Measurements from ENCODE around the gene ATXN7.

Gene ATXN7

GRCh38 chr3:63936925-63937324, 73.3 kb downstream of the ATXN7 start:
- DNase-seq (ENCODE audit: low read depth in 2 of 2) = no peak

DNA sequence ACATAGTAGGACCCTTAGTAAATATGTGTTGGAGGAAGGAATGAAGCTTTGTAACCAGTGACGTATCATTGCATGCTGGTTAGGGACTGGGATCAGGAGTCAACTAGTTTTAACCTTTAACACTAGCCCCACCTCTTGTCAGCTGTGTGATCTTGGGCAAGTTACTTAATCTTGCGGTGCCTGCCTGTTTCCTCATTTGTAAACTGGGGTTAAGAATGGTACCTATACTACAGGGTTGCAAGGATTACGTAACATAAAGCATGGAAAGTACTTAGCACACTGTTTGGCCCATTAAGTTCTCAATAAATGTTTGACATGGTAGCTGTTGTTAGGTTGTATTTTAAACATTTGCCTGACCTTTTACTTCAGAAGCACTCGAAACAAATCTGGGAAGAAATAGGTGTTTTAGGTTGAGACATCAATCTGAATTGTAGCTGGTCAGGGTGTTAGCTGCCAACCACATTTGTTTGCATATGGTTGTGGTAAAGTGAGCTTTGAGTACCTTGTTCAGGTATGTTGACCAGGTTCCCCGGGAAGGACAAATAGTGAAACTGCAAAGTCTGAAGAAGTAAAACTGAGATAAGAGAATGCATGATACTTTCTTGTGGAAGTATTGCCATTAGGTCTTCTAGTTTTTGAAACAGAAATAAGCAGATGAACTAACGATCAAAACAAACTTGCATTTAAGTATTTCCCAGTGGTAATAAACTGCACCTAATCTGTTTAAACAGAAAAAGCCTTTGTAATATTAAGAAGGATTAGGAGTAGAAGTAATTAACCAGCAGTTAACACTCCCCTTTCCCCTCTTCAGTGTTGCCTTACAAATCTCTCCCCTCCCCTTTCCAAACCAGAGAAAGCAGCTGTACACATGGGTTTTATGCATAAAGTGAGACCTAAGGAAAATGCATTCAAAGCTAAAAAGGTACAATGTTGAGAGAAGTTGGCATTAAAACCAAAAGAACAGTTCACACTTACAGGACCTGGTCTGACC, 74.3 kb downstream of the ATXN7 start:
- no peak for DNase-seq (ENCODE audit: low read depth in 2 of 2)

DNA sequence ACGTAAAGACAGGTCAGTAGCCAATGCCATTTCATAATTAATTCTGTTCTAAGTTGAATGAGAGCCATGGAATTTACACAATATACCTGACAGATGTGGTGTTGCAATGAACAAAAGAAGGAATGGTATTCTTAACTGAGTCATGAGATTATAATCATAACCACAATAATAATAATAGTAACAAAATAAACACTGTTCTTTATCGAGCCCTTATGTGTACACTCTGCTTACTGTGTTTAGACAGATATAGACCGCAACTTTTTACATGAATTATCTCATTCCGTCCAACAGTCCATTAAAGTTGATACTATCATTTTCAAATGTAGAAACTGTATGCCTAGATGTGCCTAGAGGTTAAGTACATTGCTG, 76.7 kb downstream of the ATXN7 start:
- peak in 1 of 2 experiments; percentile 29 for DNase-seq (ENCODE audit: low read depth in 2 of 2)

- DNase-seq (ENCODE audit: low read depth in 2 of 2) = no peak
Observed at GRCh38 chr3:63942528-63942927, 78.9 kb downstream of the ATXN7 start.

- no peak for DNase-seq (ENCODE audit: low read depth in 2 of 2)
Observed at GRCh38 chr3:63943678-63944077, 80.0 kb downstream of the ATXN7 start.

- DNase-seq (ENCODE audit: low read depth in 2 of 2) = no peak
Observed at GRCh38 chr3:63945558-63946096, 82.0 kb downstream of the ATXN7 start.

DNA sequence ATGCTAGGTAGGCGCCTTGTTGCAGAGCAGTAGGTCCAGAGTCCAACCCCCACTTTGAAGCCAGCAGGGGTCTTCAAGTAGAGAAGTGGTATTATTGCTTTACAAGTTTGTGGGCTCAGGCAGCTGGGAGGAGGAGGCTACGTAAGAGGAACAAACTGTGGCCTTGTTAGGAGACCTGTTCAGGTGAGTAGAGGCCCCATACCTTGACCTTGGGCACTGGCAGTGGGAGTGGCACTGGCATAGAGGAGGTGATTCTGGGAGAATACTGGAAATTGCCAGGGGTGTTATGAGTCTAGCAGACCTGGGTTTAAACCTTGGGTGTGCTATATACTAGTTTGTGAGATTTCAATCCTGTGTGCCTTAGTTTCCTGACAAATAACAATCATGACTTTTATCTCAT, 83.1 kb downstream of the ATXN7 start:
- DNase-seq (ENCODE audit: low read depth in 2 of 2) = no peak

DNA sequence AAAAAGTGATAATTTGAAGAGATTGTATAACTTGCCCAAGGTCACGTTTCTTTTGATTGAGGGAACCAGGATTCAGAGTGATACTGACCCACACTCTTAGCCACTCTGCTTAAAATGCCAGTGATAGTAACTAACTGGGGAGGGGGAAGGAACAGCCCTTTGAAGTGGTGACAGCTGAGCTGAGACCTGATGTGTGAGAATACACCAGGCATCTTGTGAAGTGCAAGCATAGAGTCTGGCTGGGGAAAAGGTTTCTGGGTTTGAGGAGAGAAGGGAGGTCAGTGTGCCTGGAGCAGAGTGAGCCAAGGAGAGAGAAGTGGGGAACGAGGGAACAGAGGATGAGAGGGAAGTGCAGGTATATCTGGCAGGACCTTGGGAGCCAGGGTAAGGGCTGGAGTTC, 83.9 kb downstream of the ATXN7 start:
- no peak for DNase-seq (ENCODE audit: low read depth in 2 of 2)

DNA sequence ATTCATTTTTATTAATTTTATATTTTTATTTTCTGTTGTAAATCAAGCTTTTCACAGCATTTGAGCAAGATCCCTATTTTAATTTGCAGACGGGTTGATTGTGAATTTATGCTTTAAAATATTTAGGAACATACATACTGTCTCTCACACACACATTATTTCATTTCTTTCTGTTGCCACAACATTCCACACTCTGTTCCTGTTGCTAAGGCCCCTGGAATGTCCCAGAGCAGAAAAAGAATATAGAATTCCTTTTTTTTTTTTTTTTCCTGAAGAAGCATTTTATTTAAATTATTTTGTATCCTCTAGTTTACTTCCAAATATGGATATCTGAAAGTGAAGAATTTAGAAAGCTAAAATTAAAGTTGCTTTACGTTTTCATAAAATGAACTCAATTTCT, 85.3 kb downstream of the ATXN7 start:
- peak; percentile 64 to 66 for DNase-seq (ENCODE audit: low read depth in 2 of 2)

GRCh38 chr3:63950698-63951097, 87.0 kb downstream of the ATXN7 start:
- no peak for DNase-seq (ENCODE audit: low read depth in 2 of 2)

- DNase-seq (ENCODE audit: low read depth in 2 of 2) = no peak
Observed at GRCh38 chr3:63951492-63952247, 88.0 kb downstream of the ATXN7 start.

GRCh38 chr3:63952248-63952594, 88.6 kb downstream of the ATXN7 start:
- no peak for DNase-seq (ENCODE audit: low read depth in 2 of 2)

- DNase-seq (ENCODE audit: low read depth in 2 of 2) = no peak
Observed at GRCh38 chr3:63954182-63954581, 90.5 kb downstream of the ATXN7 start.

DNA sequence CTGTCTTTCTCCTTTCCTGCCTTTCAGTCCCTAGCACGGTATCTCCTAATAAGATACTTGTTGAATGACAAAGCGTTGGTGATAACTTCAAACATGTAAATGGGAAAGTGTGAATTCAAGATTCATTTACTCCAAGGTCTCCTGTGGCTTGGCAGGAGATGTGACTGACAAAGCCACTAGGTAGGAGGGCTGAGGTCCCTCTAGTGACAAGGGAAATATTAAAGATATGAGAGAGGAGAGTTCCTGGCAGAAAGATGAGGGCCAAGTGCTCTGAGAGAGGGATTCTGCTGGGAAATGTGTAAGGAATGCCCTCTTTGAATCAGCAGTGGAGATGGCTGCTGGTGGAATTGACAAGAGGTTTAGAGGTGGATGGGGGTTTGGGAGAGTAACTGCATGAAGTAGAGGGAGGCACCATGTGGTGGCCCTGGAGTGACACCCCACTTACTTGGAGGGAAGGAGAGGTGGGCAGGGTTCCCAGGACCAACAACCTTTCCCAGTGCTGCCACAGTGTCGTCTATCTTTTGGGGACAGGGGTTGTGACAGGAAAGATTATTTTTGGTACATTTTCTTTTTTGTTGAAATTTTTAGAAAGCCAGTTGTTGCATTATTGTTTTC, 91.5 kb downstream of the ATXN7 start:
- no peak for DNase-seq (ENCODE audit: low read depth in 2 of 2)

GRCh38 chr3:63955830-63956545, 92.3 kb downstream of the ATXN7 start:
- DNase-seq (ENCODE audit: low read depth in 2 of 2) = no peak

DNA sequence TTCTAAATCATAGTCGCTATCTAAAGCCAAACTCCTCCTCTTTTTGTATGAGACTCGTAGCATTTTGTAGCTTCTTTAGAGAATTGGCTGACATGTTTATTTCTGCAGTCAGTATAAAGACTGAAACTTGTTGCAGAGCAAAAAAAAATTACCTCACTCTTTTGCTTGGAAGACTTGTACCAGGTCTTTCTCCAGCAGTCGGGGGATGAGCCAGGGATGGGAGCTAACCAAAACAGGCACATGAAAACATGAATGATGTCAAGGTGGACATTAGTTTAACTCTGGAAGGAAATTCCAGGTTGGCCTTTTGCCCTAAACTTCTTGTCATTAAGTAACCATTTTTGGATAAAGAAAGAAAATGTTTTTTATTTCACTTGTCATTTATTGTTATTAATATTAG, 95.5 kb downstream of the ATXN7 start:
- DNase-seq (ENCODE audit: low read depth in 2 of 2) = no peak

DNA sequence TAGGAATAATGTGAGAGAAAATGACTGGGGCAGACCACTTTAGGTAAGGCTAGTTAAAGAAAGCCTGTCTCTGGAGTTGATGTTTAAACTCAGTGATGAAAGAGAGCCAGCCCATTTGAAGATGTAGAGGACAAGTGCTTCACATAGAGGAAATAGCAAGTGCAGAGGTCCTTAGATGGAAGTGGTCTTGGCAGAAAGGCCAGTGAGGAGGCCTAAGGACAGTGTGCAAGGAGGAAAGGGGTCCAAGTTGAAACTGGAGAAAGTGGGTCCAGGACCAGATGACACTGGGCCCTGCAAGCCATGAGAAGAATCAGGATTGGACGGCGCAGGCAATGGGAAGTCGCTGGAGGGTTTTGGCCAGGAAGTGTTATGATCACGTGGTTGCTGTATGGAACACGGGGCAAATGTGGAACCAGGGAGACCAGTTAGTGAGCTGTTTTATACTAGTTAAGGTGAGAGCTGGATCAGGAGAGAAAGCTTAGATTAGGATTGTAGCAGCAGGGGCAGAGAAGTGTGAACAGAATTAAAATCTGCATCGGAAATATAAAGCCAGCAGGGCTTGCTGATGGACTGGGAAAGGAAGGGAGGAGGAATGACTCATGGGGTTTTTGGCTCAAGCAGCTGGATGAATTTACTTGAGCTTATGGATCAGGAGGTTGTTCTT, 96.5 kb downstream of the ATXN7 start:
- no peak for DNase-seq (ENCODE audit: low read depth in 2 of 2)

GRCh38 chr3:63961891-63962290, 98.2 kb downstream of the ATXN7 start:
- no peak for DNase-seq (ENCODE audit: low read depth in 2 of 2)

- DNase-seq (ENCODE audit: low read depth in 2 of 2) = no peak
Observed at GRCh38 chr3:63963496-63963895, 99.8 kb downstream of the ATXN7 start.

GRCh38 chr3:63964681-63965485, 101.2 kb downstream of the ATXN7 start:
- no peak for DNase-seq (ENCODE audit: low read depth in 2 of 2)
